VCaP (cell line): ENCODE data around the gene MAST3.

ENCODE experiments used
- H3K27ac ChIP-seq: fragments of 450-650 bp; 2 replicates; pipeline ENCODE4 v1.5.1; 2017
- TF ChIP-seq, protein P1 (sequence below): fragments of 450-650 bp; conservative IDR thresholded peaks from 2 replicates; pipeline ENCODE4 v1.5.1; 2017; ENCODE audit warnings: mild to moderate bottlenecking, moderate library complexity

The MAST3 gene

DNA sequence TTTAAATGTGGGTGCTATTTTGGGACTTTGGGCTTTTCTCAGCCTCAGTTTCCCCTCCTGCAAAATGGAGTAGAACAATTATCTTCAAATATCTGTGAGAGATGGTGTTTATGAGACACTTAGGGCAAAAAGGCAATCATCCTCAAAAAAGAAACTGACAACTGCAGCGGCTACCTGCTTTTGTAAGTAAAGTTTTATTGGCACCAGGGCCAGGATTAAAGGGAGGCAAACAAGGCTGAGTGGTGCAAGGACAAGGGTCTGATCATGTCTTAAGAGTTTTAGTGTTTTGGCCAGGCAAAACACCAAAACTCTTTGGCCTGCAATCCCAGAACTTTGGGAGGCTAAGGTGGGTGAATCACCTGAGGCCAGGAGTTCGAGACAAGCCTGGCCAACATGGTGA, 1.3 kb upstream of the MAST3 start:
- no peak overlapping the region for H3K27ac ChIP-seq
- TF ChIP-seq, protein P1, sequence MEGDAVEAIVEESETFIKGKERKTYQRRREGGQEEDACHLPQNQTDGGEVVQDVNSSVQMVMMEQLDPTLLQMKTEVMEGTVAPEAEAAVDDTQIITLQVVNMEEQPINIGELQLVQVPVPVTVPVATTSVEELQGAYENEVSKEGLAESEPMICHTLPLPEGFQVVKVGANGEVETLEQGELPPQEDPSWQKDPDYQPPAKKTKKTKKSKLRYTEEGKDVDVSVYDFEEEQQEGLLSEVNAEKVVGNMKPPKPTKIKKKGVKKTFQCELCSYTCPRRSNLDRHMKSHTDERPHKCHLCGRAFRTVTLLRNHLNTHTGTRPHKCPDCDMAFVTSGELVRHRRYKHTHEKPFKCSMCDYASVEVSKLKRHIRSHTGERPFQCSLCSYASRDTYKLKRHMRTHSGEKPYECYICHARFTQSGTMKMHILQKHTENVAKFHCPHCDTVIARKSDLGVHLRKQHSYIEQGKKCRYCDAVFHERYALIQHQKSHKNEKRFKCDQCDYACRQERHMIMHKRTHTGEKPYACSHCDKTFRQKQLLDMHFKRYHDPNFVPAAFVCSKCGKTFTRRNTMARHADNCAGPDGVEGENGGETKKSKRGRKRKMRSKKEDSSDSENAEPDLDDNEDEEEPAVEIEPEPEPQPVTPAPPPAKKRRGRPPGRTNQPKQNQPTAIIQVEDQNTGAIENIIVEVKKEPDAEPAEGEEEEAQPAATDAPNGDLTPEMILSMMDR: no peak

DNA sequence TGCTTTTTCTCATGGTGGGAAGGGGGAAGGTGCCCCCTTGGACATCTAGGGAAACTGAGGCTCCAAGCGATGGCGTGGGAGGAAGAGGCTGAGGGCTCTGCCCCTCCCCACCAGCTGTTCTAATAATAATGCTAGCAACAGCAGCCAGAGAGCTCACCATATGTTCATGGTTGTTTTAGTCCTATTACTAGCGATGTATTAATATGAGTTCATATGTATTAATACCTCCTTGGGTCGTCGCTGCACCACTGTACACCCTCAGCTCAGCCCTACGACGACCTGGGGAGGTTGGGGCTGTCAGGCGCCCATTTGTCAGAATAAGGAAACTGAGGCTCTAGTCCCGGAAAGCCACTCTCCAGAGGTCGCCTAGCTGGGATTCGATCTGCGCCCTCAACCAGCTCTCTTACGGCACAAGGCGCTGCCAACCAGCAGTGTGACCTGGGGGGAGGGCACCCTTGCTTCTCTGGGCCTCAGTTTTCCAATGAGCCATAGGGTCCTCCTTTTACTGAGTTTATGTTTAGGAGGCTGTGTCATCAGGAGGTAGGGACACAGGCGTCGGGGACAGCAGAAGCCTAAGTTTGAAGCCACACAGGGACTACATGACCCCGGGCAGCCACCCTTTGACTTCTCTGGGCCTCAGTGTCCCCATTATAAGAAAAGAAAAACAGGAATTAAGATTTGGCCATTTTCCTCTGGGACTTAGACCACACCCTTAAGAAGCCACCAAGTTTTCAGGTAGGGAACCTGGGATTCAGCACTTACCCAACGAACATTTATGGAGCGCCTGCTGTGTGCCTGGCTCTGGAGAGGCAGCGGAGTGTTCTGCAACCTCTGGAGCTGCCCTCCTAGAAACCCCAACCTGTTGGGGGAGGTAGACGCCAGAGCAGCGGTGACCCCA, 664 bp downstream of the MAST3 start:
- TF ChIP-seq, protein P1: no peak
- peak overlapping the region; percentile 25; the same call in 1 of the 2 replicates for H3K27ac ChIP-seq

DNA sequence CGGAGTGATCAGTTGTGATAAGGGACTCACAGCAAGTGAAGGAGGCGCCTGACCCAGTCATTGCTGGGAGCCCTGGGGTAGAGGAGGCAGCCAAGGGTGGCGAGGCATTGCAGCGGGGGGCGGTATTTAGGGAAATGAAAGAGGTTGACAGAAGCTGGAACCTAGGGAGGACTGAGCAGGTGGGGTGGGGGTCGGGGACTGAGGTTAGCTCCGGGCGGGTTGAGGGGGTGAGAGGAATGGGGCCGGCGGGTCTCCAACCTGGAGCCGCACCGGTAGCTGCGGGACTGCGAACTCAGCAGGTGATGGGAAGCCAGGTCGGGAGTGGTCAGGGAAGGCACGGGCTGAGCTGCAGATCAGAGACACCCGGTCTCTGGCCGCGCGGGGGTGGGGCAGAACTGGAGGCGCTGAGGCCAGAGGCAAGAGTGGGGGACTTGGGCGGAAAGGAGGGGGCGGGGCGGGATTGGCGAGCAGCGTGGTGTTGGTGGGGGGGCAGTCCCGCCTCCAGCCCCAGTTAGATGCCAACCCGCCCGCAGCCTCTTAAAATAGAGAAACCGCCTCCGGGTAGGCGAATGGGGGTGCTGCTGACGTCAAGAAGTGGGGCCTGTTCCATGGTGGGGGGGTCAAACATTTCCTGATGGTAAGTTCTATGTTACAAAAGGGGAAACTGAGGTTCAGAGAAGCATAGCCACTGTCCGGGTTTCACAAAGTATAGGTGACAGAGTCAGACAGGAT, 1.5 kb downstream of the MAST3 start:
- H3K27ac ChIP-seq: no peak overlapping the region

GRCh38 chr19:18099623-18099995, 2.0 kb downstream of the MAST3 start:
- no peak overlapping the region for H3K27ac ChIP-seq
- TF ChIP-seq, protein P1: no peak

More for the DNA sequence above, 1.5 kb downstream of the MAST3 start:
- TF ChIP-seq, protein P1: no peak

GRCh38 chr19:18100710-18101109, 3.1 kb downstream of the MAST3 start:
- TF ChIP-seq, protein P1: no peak
- no peak overlapping the region for H3K27ac ChIP-seq

- no peak overlapping the region for H3K27ac ChIP-seq
- TF ChIP-seq, protein P1: no peak
Observed at GRCh38 chr19:18101268-18101667, 3.7 kb downstream of the MAST3 start.

DNA sequence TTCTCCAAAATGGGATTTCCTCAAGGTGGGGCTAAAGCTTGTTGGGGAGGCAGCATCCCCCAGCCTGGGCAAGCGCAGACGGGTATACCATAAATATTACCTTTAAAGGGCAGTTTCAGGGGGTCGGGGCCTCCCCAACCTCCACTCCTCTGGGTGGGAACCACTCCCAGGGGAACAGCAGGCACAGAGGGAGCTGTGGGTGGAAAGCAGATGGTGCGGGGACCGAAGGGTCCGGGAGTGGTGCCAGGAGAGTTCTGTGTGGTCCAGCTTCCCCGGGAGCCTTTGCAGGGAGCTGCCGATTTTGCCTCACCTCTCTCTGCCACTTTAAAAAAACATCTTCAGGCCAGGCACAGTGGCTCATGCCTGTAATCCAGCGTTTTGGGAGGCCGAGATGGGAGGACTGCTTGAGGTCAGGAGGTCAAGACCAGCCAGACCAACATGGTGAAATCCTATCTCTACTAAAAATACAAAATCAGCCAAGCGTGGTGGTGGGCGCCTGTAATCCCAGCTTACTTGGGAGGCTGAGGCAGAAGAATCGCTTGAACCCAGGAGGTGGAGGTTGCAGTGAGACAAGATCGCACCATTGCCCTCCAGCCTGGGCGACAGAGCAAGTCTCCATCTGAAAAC, 5.5 kb downstream of the MAST3 start:
- TF ChIP-seq, protein P1: no peak
- no peak overlapping the region for H3K27ac ChIP-seq
